NOMO-1 (cell line): Measurements from ENCODE around the gene CWF19L1.
A peak's percentile ranks its signal among the peaks of the same experiment; 100 is the strongest.

ENCODE experiments used
- DNase-seq, 2 experiments: peaks; one replicate each; lab custom pipeline; 2025; ENCODE audit not compliant: unreplicated experiment in 2 of 2; lab: John Stamatoyannopoulos, UW

Gene CWF19L1

GRCh38 chr10:100184426-100184825 lies 83.0 kb downstream of the CWF19L1 start:
- no peak for DNase-seq

GRCh38 chr10:100183481-100183880 lies 84.0 kb downstream of the CWF19L1 start:
- peak; percentile 79 to 98 for DNase-seq

GRCh38 chr10:100182908-100183307 lies 84.5 kb downstream of the CWF19L1 start:
- peak in 1 of 2 experiments; percentile 35 for DNase-seq
